Vagina (tissue), 2 donors: ENCODE results near the gene CAPZA1. TPM values are rescaled to one million over a fixed set of nuclear protein-coding genes. Genes with fewer than 3 reads are reported as not detected.

Experiments
- DNase-seq, 2 donors: peaks; one replicate each; pipeline ENCODE4 v3.0.0-alpha.2; 2017; ENCODE audit errors: extremely low spot score in 2 of 2
- H3K27ac ChIP-seq: fragments of 200-600 bp; sonication (generic); one replicate; pipeline ENCODE4 v1.5.1; 2019
- H3K27me3 ChIP-seq: fragments of 200-600 bp; sonication (generic); one replicate; pipeline ENCODE4 v1.5.1; 2019
- H3K36me3 ChIP-seq, 2 donors: fragments of 200-600 bp; sonication (generic); one replicate each; pipeline ENCODE4 v1.5.1; 2017 to 2019
- H3K4me1 ChIP-seq: fragments of 200-600 bp; sonication (generic); one replicate; pipeline ENCODE4 v1.5.1; 2019
- H3K4me3 ChIP-seq, 2 donors: fragments of 200-600 bp; sonication (generic); 1 replicate in 1 of 2; 2 replicates in 1 of 2; pipeline ENCODE4 v1.5.1; 2016 to 2019
- H3K9me3 ChIP-seq: fragments of 200-600 bp; sonication (generic); one replicate; pipeline ENCODE4 v1.5.1; 2019
- CTCF ChIP-seq, 3 experiments: fragments of 450-650 bp in 2 of 3; fragments of 200-600 bp in 1 of 3; sonication (generic) in 1 of 3; IDR thresholded peaks; one replicate each; pipeline ENCODE4 v1.5.1; 2017 to 2019; ENCODE audit warnings: antibody characterized with exemption in 3 of 3, mild to moderate bottlenecking in 2 of 3, moderate library complexity in 2 of 3
- POLR2A ChIP-seq, 2 donors: fragments of 450-650 bp; IDR thresholded peaks; one replicate each; pipeline ENCODE4 v1.6.1; 2017; ENCODE audit warnings: antibody characterized with exemption in 2 of 2, mild to moderate bottlenecking in 2 of 2, moderate library complexity in 2 of 2
- POLR2AphosphoS5 ChIP-seq, 2 donors: sonication (generic); formaldehyde crosslinking; IDR thresholded peaks; one replicate each; pipeline ENCODE4 v1.9.0; 2017; ENCODE audit warnings: antibody characterized with exemption in 2 of 2, mild to moderate bottlenecking in 2 of 2, low read depth in 1 of 2; ENCODE audit not compliant: insufficient read depth in 1 of 2
- intact Hi-C: fragments of 100-400 bp; cut with DNase I; formaldehyde crosslinking; loops from one replicate; pipeline ENCODE4 v1.15.1; 2023
- total RNA-seq: library from RNA; depleted of rRNA; stranded (reverse); fragments of >200 nt; gene quantifications from one replicate; pipeline ENCODE4 v1.2.3, GENCODE V29; 2016

Gene CAPZA1
- total RNA-seq, 1 donor from 2014 or later, result 126 TPM

- H3K4me1 ChIP-seq, result peaks cover 82% of the 10 kb centered on the region
- H3K27ac ChIP-seq, result peak overlapping the region; percentile 99
- TF ChIP-seq POLR2AphosphoS5 (IDR thresholded peaks at IDR 0.05; ENCODE audit: insufficient read depth in 1 of 2, low read depth in 1 of 2), result no peak
- no peak for TF ChIP-seq CTCF (IDR thresholded peaks at IDR 0.05)
- TF ChIP-seq POLR2A (IDR thresholded peaks at IDR 0.05), result no peak
- no peak for DNase-seq
- H3K9me3 ChIP-seq, result no peaks in the 10 kb centered on the region
- no peak overlapping the region for H3K4me3 ChIP-seq
- peaks cover 0 to 14% of the 10 kb centered on the region in 2 donors for H3K36me3 ChIP-seq
- intact Hi-C loops, result no loop called here
- no peaks in the 10 kb centered on the region for H3K27me3 ChIP-seq
These were observed 82.4 kb downstream of the CAPZA1 start for GRCh38 chr1:112702067-112702395.

DNA sequence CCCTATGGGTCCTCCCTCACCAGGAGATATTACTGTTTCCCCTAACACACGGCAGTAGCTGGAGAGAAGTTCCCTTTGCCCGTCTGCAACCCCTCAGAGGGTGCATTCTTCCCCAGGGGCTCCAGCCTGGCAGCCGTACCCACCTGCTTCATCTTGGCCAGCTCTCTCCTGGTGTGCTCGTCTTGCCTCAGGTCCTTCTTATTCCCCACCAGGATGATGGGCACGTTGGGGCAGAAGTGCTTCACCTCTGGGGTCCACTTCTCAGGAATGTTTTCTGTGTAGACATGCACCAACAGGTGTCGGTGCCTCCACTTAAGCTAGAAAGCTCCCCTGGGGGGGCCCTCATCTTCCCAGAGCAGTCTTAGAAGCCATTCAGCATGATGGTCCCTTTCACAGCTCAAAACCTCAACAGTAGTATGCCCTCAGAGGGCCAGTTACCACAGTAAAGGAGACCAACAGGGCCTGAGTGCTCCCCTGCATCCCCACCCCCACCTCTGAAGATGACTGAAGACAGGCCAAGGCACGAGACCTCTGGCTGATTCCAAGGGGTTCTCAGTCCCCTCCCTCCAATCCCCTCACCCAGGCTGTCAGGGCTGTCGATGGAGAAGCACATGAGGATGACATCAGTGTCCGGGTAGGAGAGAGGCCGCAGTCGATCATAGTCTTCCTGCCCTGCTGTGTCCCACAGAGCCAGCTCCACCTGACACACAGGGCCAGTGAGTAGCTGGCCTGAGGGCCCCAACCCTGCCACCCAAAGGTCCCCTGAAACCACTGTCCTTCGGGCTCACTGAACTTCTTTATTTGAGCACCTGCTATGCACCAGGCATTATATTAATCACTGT, 83.0 kb downstream of the CAPZA1 start:
- Histone ChIP-seq H3K27me3 (no peaks in the 10 kb centered on the region), H3K4me1 (peaks cover 85% of the 10 kb centered on the region), H3K9me3 (no peaks in the 10 kb centered on the region), H3K4me3 (no peak overlapping the region), H3K36me3 (peaks cover 0 to 13% of the 10 kb centered on the region in 2 donors), H3K27ac (peak overlapping the region; percentile 99)
- DNase-seq, result peak in 1 of 2 donors; percentile 84
- TF ChIP-seq CTCF (IDR thresholded peaks at IDR 0.05) (no peak), POLR2AphosphoS5 (IDR thresholded peaks at IDR 0.05; ENCODE audit: insufficient read depth in 1 of 2, low read depth in 1 of 2) (no peak), POLR2A (IDR thresholded peaks at IDR 0.05) (no peak)
- intact Hi-C loops, result no loop called here

- peaks cover 0 to 11% of the 10 kb centered on the region in 2 donors for H3K36me3 ChIP-seq
- no peaks in the 10 kb centered on the region for H3K9me3 ChIP-seq
- no peak overlapping the region for H3K4me3 ChIP-seq
- TF ChIP-seq POLR2AphosphoS5 (IDR thresholded peaks at IDR 0.05; ENCODE audit: insufficient read depth in 1 of 2, low read depth in 1 of 2) (no peak), POLR2A (IDR thresholded peaks at IDR 0.05) (no peak), CTCF (IDR thresholded peaks at IDR 0.05) (no peak)
- H3K27me3 ChIP-seq, result no peaks in the 10 kb centered on the region
- no peak for DNase-seq
- peaks cover 79% of the 10 kb centered on the region for H3K4me1 ChIP-seq
- H3K27ac ChIP-seq, result peak overlapping the region; percentile 99
- intact Hi-C loops, result no loop called here
These were observed 84.1 kb downstream of the CAPZA1 start for GRCh38 chr1:112703706-112704105.

- Histone ChIP-seq H3K4me3 (peak overlapping the region; percentile 98 to 99), H3K9me3 (no peaks in the 10 kb centered on the region), H3K27me3 (no peaks in the 10 kb centered on the region), H3K36me3 (peaks cover 0 to 11% of the 10 kb centered on the region in 2 donors), H3K27ac (peak overlapping the region; percentile 99), H3K4me1 (peaks cover 72% of the 10 kb centered on the region)
- no peak for DNase-seq
- intact Hi-C loops, result no loop called here
- TF ChIP-seq CTCF (IDR thresholded peaks at IDR 0.05), result no peak
- TF ChIP-seq POLR2A (IDR thresholded peaks at IDR 0.05), result no peak
- no peak for TF ChIP-seq POLR2AphosphoS5 (IDR thresholded peaks at IDR 0.05; ENCODE audit: insufficient read depth in 1 of 2, low read depth in 1 of 2)
These were observed 84.8 kb downstream of the CAPZA1 start for GRCh38 chr1:112704391-112704933.
